ENCODE results near the gene ZNF764.
A peak's percentile ranks its signal among the peaks of the same experiment; 100 is the strongest.

Gene ZNF764

DNA sequence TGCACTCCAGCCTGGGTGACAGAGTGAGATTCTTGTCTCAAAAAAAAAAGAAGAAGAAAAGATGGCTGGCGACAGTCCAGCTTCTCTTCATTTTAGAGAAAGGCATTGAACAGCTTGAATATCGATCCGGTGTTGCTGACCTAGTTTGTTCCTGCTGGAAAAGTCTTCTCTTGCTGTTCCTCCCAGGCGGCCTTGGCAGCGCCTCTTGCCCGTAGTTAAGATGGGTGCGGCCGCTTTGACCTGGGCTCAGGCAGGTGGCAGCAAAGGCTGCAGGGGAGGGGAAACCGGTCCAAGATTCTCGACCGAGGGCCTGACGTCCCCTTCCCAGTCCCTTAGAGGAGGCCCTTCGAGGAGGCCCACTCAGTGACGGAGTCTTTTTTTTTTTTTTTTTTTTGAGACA lies 3.8 kb upstream of the ZNF764 start:
- no peak overlapping the region for H3K4me3 Mint-ChIP-seq
- peaks cover 21% of the 10 kb centered on the region for H3K4me1 Mint-ChIP-seq (ENCODE audit: low read depth)
- H3K27me3 Mint-ChIP-seq, result no peaks in the 10 kb centered on the region
- H3K27ac Mint-ChIP-seq, result no peak overlapping the region
- no peaks in the 10 kb centered on the region for H3K9me3 Mint-ChIP-seq (ENCODE audit: low read depth)
- H3K36me3 Mint-ChIP-seq, result no peaks in the 10 kb centered on the region

GRCh38 chr16:30561089-30561816 lies 3.1 kb upstream of the ZNF764 start:
- Mint-ChIP-seq H3K27ac (peak overlapping the region; percentile 72), H3K27me3 (no peaks in the 10 kb centered on the region), H3K9me3 (ENCODE audit: low read depth) (no peaks in the 10 kb centered on the region), H3K4me3 (peak overlapping the region; percentile 81), H3K36me3 (no peaks in the 10 kb centered on the region), H3K4me1 (ENCODE audit: low read depth) (peaks cover 15% of the 10 kb centered on the region)

DNA sequence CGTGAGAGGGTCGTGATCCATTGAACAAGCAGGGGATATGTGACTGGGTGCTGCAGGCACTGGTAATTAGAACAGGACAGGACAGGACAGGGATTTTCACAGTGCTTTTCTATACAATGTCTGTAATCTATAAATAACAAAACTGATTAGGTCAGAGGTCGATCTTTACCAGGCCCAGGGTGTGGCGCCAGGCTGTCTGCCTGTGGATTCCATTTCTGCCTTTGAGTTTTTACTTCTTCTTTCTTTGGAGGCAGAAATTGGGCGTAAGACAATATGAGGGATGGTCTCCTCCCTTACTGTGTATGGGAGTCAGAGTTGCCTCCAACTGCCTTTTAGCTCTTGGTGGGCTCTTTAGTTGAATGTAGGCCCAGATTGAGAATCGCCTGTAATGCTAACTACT lies 1.5 kb upstream of the ZNF764 start:
- Mint-ChIP-seq H3K27me3 (no peaks in the 10 kb centered on the region), H3K9me3 (ENCODE audit: low read depth) (no peaks in the 10 kb centered on the region), H3K4me1 (ENCODE audit: low read depth) (peaks cover 18% of the 10 kb centered on the region), H3K4me3 (no peak overlapping the region), H3K36me3 (no peaks in the 10 kb centered on the region), H3K27ac (no peak overlapping the region)

GRCh38 chr16:30558789-30559377 lies 709 bp upstream of the ZNF764 start:
- peak overlapping the region; percentile 90 for H3K27ac Mint-ChIP-seq
- peak overlapping the region; percentile 89 for H3K4me3 Mint-ChIP-seq
- H3K4me1 Mint-ChIP-seq (ENCODE audit: low read depth), result peaks cover 24% of the 10 kb centered on the region
- H3K27me3 Mint-ChIP-seq, result no peaks in the 10 kb centered on the region
- peaks cover under 1% of the 10 kb centered on the region for H3K36me3 Mint-ChIP-seq
- H3K9me3 Mint-ChIP-seq (ENCODE audit: low read depth), result no peaks in the 10 kb centered on the region

- Mint-ChIP-seq H3K27me3 (no peaks in the 10 kb centered on the region), H3K4me3 (peak overlapping the region; percentile 89), H3K9me3 (ENCODE audit: low read depth) (no peaks in the 10 kb centered on the region), H3K36me3 (peaks cover 5% of the 10 kb centered on the region), H3K4me1 (ENCODE audit: low read depth) (peaks cover 35% of the 10 kb centered on the region), H3K27ac (peak overlapping the region; percentile 86)
These were observed 542 bp downstream of the ZNF764 start for GRCh38 chr16:30557707-30557956.

DNA sequence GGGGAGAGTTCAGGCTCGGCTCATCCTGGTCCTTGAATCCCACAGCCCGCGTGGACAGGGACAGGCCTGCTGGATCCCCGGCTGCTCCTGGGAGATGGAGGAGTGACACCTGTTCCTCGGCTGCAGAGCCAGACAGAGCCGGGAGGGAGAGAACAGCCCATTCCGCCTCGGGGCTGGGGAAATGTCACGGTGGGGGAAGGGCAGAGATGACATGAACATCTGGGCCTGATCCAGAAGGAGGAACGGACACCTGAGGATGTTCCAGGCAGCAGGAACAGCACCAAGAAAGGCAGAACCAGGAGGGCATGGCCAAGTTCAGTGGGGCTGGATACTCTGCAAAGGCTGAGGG lies 2.1 kb downstream of the ZNF764 start:
- no peaks in the 10 kb centered on the region for H3K9me3 Mint-ChIP-seq (ENCODE audit: low read depth)
- no peaks in the 10 kb centered on the region for H3K27me3 Mint-ChIP-seq
- H3K27ac Mint-ChIP-seq, result peak overlapping the region; percentile 70
- peaks cover 44% of the 10 kb centered on the region for H3K4me1 Mint-ChIP-seq (ENCODE audit: low read depth)
- peak overlapping the region; percentile 64 for H3K4me3 Mint-ChIP-seq
- H3K36me3 Mint-ChIP-seq, result peaks cover 5% of the 10 kb centered on the region

- Mint-ChIP-seq H3K36me3 (peaks cover 5% of the 10 kb centered on the region), H3K27ac (no peak overlapping the region), H3K4me1 (ENCODE audit: low read depth) (peaks cover 43% of the 10 kb centered on the region), H3K4me3 (peak overlapping the region; percentile 64), H3K27me3 (no peaks in the 10 kb centered on the region), H3K9me3 (ENCODE audit: low read depth) (no peaks in the 10 kb centered on the region)
These were observed 2.7 kb downstream of the ZNF764 start for GRCh38 chr16:30555315-30556124.

GRCh38 chr16:30554557-30555314 lies 3.4 kb downstream of the ZNF764 start:
- Mint-ChIP-seq H3K27me3 (no peaks in the 10 kb centered on the region), H3K4me1 (ENCODE audit: low read depth) (peaks cover 45% of the 10 kb centered on the region), H3K27ac (peak overlapping the region; percentile 82), H3K36me3 (peaks cover 5% of the 10 kb centered on the region), H3K9me3 (ENCODE audit: low read depth) (no peaks in the 10 kb centered on the region), H3K4me3 (no peak overlapping the region)

GRCh38 chr16:30553393-30553899 lies 4.7 kb downstream of the ZNF764 start:
- peak overlapping the region; percentile 38 for H3K4me3 Mint-ChIP-seq

DNA sequence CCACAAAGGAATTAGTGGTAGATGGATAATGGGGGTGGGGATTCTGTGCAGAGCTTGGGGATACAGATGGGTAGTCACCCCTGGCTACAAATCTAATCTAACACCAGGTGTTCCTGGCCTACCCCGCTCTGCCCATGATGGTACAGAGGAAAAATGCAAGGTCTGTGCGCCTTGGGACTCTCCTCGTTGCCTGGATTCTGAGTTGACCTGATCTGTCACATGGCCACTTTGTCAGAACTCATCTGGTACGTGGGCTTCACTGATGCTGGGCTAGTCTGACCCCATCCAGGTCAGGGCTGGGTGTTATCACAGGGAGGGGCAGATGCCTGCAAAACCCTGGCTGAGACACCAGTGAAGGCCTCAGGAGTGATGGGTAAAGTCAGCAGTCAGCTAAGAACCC lies 5.2 kb downstream of the ZNF764 start:
- Mint-ChIP-seq H3K27ac (peak overlapping the region; percentile 82), H3K27me3 (no peaks in the 10 kb centered on the region), H3K4me3 (peak overlapping the region; percentile 47), H3K9me3 (ENCODE audit: low read depth) (no peaks in the 10 kb centered on the region), H3K4me1 (ENCODE audit: low read depth) (peaks cover 51% of the 10 kb centered on the region), H3K36me3 (peaks cover 5% of the 10 kb centered on the region)

More at GRCh38 chr16:30553393-30553899, 4.7 kb downstream of the ZNF764 start:
- Mint-ChIP-seq H3K4me1 (ENCODE audit: low read depth) (peaks cover 49% of the 10 kb centered on the region), H3K36me3 (peaks cover 5% of the 10 kb centered on the region), H3K9me3 (ENCODE audit: low read depth) (no peaks in the 10 kb centered on the region), H3K27me3 (no peaks in the 10 kb centered on the region), H3K27ac (peak overlapping the region; percentile 82)

GRCh38 chr16:30551781-30552180 lies 6.4 kb downstream of the ZNF764 start:
- Mint-ChIP-seq H3K9me3 (ENCODE audit: low read depth) (no peaks in the 10 kb centered on the region), H3K36me3 (peaks cover 5% of the 10 kb centered on the region), H3K27ac (peak overlapping the region; percentile 82), H3K4me3 (peak overlapping the region; percentile 63), H3K4me1 (ENCODE audit: low read depth) (peaks cover 52% of the 10 kb centered on the region), H3K27me3 (no peaks in the 10 kb centered on the region)

GRCh38 chr16:30548416-30549253 lies 9.5 kb downstream of the ZNF764 start:
- Mint-ChIP-seq H3K4me3 (no peak overlapping the region), H3K27ac (peak overlapping the region; percentile 70), H3K27me3 (no peaks in the 10 kb centered on the region), H3K9me3 (ENCODE audit: low read depth) (no peaks in the 10 kb centered on the region), H3K4me1 (ENCODE audit: low read depth) (peaks cover 38% of the 10 kb centered on the region), H3K36me3 (peaks cover 3% of the 10 kb centered on the region)

- no peak overlapping the region for H3K4me3 Mint-ChIP-seq
- H3K9me3 Mint-ChIP-seq (ENCODE audit: low read depth), result no peaks in the 10 kb centered on the region
- H3K27me3 Mint-ChIP-seq, result no peaks in the 10 kb centered on the region
- H3K27ac Mint-ChIP-seq, result no peak overlapping the region
- H3K36me3 Mint-ChIP-seq, result no peaks in the 10 kb centered on the region
- peaks cover 17% of the 10 kb centered on the region for H3K4me1 Mint-ChIP-seq (ENCODE audit: low read depth)
These were observed 12.1 kb downstream of the ZNF764 start for GRCh38 chr16:30546115-30546514.

DNA sequence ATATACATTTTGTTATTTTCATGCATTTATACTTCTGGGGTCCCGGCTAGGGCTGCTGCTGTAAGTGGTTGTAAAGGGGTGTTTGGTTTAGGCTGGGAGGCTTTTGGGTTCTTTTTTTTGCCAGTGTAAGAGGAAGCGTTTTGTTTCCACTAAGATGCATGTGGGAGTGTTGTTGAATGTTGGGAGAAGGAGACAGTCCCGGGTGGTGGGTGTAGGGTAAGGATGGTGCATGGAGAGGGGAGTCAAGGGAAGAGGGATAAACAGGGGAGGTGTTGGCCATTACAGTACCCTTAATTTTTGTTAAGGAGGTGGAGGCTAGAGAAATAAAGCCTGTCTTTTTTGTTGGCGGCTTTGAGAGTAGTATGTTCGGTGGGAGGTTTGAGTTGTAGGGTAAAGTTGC lies 15.1 kb downstream of the ZNF764 start:
- Mint-ChIP-seq H3K9me3 (ENCODE audit: low read depth) (no peaks in the 10 kb centered on the region), H3K36me3 (no peaks in the 10 kb centered on the region), H3K4me3 (no peak overlapping the region), H3K27ac (no peak overlapping the region), H3K4me1 (ENCODE audit: low read depth) (peaks cover 6% of the 10 kb centered on the region), H3K27me3 (no peaks in the 10 kb centered on the region)

Measured in activated naive CD8-positive, alpha-beta T cell (primary cell).